Activated CD4-positive, alpha-beta T cell treated with anti-CD3 and anti-CD28 coated beads for 36 hours (primary cell): ENCODE measurements around the gene TEX29. TPM values are rescaled to one million over a fixed set of nuclear protein-coding genes. Genes with fewer than 3 reads are reported as not detected.

Source experiments
- ATAC-seq: fragments of 200-7000 bp; cut with Tn5 transposase; one replicate; pipeline ENCODE4 v1.10.0; 2021; ENCODE audit warnings: mild to moderate bottlenecking, moderate library complexity
- CTCF ChIA-PET: fragments of 350-600 bp; sonication (Branson Sonifier 250); formaldehyde crosslinking; loops from one replicate; lab custom pipeline; 2021; ENCODE audit warnings: antibody characterized with exemption; lab: Charles Lee
- POLR2A ChIA-PET: fragments of 350-600 bp; sonication (Branson Sonifier 250); formaldehyde crosslinking; loops from one replicate; lab custom pipeline; 2021; ENCODE audit warnings: antibody characterized with exemption, inconsistent platforms; lab: Charles Lee
- DNase-seq: peaks from one replicate; pipeline ENCODE4 v3.0.0-alpha.2; 2020
- H3K27ac Mint-ChIP-seq: one replicate; pipeline ENCODE4 v1.8.0; 2021; ENCODE audit warnings: mixed read lengths
- H3K27me3 Mint-ChIP-seq: one replicate; pipeline ENCODE4 v1.8.0; 2021; ENCODE audit warnings: mixed read lengths
- H3K36me3 Mint-ChIP-seq: one replicate; pipeline ENCODE4 v1.8.0; 2021; ENCODE audit warnings: low read depth, mixed read lengths
- H3K4me1 Mint-ChIP-seq: one replicate; pipeline ENCODE4 v1.8.0; 2021; ENCODE audit warnings: mixed read lengths
- H3K4me3 Mint-ChIP-seq: one replicate; pipeline ENCODE4 v1.8.0; 2021; ENCODE audit warnings: mild to moderate bottlenecking, moderate library complexity, mixed read lengths
- H3K9me3 Mint-ChIP-seq: one replicate; pipeline ENCODE4 v1.8.0; 2021; ENCODE audit warnings: low read depth, mixed read lengths
- intact Hi-C, 2 experiments: fragments of 100-400 bp; cut with DNase I in 1 of 2; cut with micrococcal nuclease in 1 of 2; formaldehyde crosslinking; loops; one replicate each; pipeline versions ENCODE4 v1.14.2 to v1.15.1; 2022 to 2024; cut with DNase I, micrococcal nuclease
- total RNA-seq, 2 experiments: library from RNA; stranded (reverse); gene quantifications; one replicate each; pipeline ENCODE4 v1.2.3, GENCODE V29; 2021

Gene TEX29
- total RNA-seq: under 1 TPM; 0.30 to 0.46 TPM

DNA sequence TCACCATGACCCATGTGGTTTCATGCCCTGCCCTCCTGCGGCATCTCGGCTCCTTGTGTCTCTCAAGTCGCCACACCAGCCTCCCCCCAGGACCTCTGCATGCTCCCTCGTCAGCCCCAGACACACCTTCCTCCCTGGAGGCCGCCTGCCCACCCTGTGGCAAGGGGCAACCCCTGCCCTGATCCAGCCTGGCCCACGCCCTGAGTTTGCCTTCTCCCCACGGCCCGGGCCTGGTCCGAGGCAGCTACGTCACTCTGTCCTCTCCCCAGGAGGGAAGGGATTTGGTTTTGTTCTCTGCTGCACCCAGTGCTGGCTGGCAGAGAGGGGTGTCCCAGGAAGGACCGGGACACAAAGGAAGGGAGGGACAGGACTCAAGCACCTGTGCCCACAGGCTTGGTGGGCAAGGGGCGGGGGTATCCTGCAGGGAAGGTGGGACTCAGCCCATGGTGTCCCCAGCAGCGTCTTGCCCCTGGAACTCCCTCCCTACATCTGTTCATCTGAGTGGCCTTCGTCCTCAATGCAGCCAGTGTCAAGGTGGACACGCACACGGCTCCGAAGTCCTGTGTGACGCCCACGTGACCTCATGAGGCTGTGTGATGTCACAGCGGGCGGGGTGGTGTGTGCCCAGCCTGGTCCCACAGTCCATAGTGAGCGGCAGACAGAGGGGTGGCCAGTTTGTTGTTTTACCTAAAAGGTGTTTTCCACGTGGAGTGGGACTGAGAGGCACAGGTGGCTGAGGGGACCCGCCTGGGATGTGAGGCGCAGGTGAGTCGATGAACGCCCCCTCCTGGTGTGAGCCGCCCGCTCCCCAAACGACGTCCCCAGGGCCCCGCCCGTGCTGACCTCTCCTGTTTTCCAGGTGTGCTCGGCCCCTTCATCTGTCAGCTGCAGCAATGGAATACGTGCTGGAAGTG, at the start of gene TEX29:
TEX29 (plus strand) TSS at position 645 of the 914 bp plus-strand sequence; CDS start at position 894, 249 bp downstream.
- Mint-ChIP-seq H3K9me3 (no peaks in the 10 kb centered on the region), H3K27me3 (no peaks in the 10 kb centered on the region), H3K27ac (no peak within 1 kb of the TSS), H3K36me3 (peaks cover 2% of the 10 kb centered on the region), H3K4me1 (peaks cover 5% of the 10 kb centered on the region), H3K4me3 (no peak within 1 kb of the TSS)
- intact Hi-C loops: no loop called here
- POLR2A ChIA-PET: no interaction called here
- CTCF ChIA-PET: interaction anchor here (1.1 kb wide), 1 partner anchor 10 kb away, joined by 3 read pairs; no protein-coding TSS in a partner anchor
- DNase-seq: no peak
- ATAC-seq: no peak

DNA sequence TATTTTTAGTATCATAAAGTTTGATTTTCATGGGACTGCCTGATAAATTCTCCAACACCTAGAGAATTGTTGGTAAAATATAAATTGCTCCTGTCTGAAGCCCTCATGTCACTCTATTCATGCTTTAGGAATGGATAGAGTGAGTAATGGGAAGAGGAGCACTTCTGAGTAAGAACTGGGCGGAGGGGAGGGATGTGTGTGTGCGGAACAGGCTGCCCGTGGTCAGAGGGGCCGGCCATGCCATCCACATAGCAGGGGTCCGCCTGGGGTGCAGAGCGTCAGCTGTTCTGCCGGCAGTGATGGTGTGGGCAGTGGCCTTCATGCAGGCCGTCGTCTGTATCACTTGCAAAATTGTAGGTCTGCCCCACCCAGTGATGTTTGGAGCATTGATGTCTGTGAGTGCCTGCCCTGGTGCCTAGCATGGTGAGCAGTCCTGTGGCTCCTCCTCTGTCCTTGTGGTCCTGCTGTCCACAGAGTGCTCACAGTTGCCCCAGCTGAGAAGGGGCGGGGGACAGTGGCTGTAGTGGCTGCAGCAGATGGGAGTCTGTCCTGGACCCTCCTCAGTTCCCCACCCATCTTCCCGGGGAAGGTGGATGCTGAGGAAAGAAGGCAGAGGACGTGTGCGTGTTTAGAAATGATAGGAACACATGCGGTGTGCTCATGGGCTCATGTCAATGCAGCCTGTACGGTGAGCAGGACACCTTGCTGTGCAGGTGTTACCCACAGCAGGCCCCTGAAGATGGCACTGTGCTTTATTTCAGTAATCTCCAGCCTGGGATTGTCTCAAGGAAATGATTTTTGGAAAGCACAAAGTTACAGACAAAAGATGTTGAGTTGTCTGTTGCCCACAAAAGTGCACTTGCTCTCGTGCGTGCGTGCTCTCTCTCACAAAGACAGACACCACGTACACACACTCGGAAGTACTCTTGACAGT, 49.4 kb upstream of the TEX29 start:
- Mint-ChIP-seq H3K27ac (peak overlapping the region; percentile 19), H3K27me3 (no peaks in the 10 kb centered on the region), H3K9me3 (no peaks in the 10 kb centered on the region), H3K36me3 (peaks cover 38% of the 10 kb centered on the region), H3K4me1 (peaks cover 11% of the 10 kb centered on the region), H3K4me3 (no peak overlapping the region)
- ChIA-PET POLR2A (no interaction called here), CTCF (no interaction called here)
- ATAC-seq: no peak
- DNase-seq: no peak
- intact Hi-C loops: no loop called here

DNA sequence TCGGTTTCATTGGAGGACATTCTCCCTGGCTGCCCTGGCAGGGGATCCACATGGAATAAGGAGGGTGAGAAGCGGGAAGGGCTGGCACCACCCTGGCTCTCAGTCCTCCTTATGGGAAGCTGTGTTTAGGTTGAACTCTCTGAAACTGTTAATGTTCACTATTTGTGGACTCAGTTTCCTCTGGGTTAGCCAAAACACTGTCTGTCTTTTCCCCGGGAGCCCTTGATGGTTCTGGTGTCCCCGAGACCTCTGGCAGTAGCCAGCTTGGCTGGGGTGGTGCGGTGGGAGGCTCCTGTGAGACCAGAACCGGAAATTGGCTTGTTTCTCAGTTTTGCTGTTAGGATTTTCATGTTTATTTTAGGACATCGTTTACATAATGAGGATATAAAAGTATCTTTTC, 48.3 kb upstream of the TEX29 start:
- Mint-ChIP-seq H3K27ac (no peak overlapping the region), H3K9me3 (no peaks in the 10 kb centered on the region), H3K4me3 (no peak overlapping the region), H3K4me1 (peaks cover 19% of the 10 kb centered on the region), H3K36me3 (peaks cover 42% of the 10 kb centered on the region), H3K27me3 (no peaks in the 10 kb centered on the region)
- ATAC-seq: no peak
- POLR2A ChIA-PET: no interaction called here
- intact Hi-C loops: no loop called here
- CTCF ChIA-PET: no interaction called here
- DNase-seq: no peak

- DNase-seq: no peak
- no peaks in the 10 kb centered on the region for H3K27me3 Mint-ChIP-seq
- no peak for ATAC-seq
- CTCF ChIA-PET: interaction anchor here (0.7 to 1.8 kb wide), 2 partner anchors 208 to 326 kb away, joined by 3 to 6 read pairs; no protein-coding TSS in a partner anchor
- peak overlapping the region; percentile 64 for H3K27ac Mint-ChIP-seq
- peaks cover 19% of the 10 kb centered on the region for H3K4me1 Mint-ChIP-seq
- no peak overlapping the region for H3K4me3 Mint-ChIP-seq
- intact Hi-C loops: no loop called here
- POLR2A ChIA-PET: no interaction called here
- peaks cover 44% of the 10 kb centered on the region for H3K36me3 Mint-ChIP-seq
- no peaks in the 10 kb centered on the region for H3K9me3 Mint-ChIP-seq
These were observed 45.1 kb upstream of the TEX29 start for GRCh38 chr13:111275382-111275781.

DNA sequence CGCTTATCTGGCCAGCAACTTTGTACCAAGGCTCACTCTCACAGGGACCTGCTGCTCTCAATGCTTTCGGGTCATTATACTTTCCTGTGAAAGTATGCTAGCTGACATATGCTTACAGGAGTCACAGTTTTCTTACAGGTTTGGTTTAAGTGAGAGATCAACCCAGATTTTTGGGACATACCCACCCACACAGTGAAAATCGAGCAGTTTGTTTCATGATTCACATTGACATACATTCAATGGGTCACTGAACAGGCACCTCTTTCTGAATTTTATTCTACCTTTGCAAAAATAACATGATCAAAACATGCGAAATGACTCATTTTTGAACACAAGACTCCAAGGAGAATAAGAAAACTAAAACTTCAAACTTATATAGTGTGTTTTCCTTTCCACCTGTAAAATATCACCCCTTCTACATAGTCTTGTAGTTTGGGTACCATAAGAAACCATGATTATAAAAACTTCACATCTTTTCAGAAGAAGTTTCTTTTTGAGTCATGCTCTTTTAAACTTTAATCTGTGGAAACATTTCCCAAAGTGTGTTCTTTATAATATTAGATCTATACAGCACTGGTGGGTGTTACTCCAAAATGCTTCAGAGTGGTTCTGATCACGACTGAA, 44.3 kb upstream of the TEX29 start:
- ChIA-PET CTCF (interaction anchor here (0.7 to 1.8 kb wide), 2 partner anchors 208 to 327 kb away, joined by 3 to 6 read pairs; no protein-coding TSS in a partner anchor), POLR2A (no interaction called here)
- intact Hi-C loops: no loop called here
- Mint-ChIP-seq H3K9me3 (no peaks in the 10 kb centered on the region), H3K4me3 (no peak overlapping the region), H3K27ac (peak overlapping the region; percentile 64), H3K4me1 (peaks cover 19% of the 10 kb centered on the region), H3K36me3 (peaks cover 49% of the 10 kb centered on the region), H3K27me3 (no peaks in the 10 kb centered on the region)
- peak; percentile 63 for ATAC-seq
- DNase-seq: no peak

DNA sequence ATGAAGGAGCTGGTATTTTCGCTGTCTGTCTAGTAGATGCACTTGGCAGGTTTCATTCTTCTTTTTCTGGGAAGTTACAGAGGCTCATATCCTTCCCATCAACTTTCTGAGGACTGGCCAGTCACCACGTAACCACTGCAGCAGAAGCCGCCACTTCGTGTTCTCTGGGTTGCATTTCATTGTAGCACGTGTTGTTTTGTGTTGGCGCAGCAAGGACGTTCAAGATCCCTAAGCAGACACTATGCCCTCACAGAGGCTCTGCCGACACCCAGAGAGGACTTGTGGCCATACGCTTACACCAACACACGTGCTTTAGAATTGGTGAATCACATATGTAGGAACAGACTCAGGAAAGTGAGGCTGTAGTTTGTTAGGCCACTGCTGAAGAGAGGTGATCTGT, 42.2 kb upstream of the TEX29 start:
- H3K4me1 Mint-ChIP-seq: peaks cover 19% of the 10 kb centered on the region
- no peaks in the 10 kb centered on the region for H3K9me3 Mint-ChIP-seq
- no peak for DNase-seq
- intact Hi-C loops: no loop called here
- ATAC-seq: no peak
- POLR2A ChIA-PET: no interaction called here
- CTCF ChIA-PET: no interaction called here
- H3K27ac Mint-ChIP-seq: no peak overlapping the region
- H3K4me3 Mint-ChIP-seq: no peak overlapping the region
- peaks cover 61% of the 10 kb centered on the region for H3K36me3 Mint-ChIP-seq
- no peaks in the 10 kb centered on the region for H3K27me3 Mint-ChIP-seq

DNA sequence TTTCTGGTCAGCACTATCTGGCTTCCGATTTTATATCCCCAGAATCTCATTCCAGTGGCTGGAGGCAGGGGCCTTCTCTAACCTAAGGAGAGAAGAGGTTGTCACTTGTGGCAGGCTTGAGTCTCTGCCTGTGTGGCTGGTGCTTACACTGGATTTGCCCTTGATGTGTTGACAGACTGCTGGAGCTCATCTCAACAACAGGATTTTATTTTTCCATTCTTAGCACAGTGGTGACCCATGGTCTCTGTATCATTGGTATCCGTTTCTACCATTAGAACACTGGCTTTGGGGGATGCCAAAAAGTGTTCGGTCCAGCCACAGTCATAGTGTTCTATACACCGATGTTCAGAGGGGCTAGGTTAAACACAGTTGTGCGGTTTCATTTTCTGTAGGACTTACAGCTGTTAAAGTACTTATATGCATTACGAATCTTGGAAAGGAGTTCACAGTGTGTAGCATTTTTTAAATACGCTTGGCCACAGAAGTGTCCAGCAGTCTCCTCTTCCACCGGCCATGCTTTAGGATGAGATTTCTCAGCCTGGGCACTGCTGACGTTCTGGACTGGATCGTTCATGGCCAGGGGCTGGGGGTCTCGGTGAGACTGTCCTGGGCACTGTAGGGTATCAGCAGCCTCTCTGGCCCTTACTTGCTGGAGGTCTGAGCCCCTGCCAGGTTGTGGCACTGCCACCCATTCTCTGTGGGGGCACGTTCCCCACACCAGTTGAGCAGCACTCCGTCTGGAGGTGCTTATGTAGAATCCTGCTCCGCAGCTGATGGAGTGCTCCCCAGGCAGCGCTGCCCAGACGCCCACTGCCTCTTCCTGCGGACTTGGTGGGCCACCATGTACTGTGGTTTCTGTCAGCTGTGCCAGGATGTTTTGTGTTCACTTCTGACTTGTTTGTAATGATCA, 41.4 kb upstream of the TEX29 start:
- ATAC-seq (no peak), DNase-seq (no peak)
- Mint-ChIP-seq H3K4me1 (peaks cover 19% of the 10 kb centered on the region), H3K4me3 (no peak overlapping the region), H3K9me3 (no peaks in the 10 kb centered on the region), H3K27me3 (no peaks in the 10 kb centered on the region), H3K36me3 (peaks cover 67% of the 10 kb centered on the region), H3K27ac (no peak overlapping the region)
- ChIA-PET POLR2A (no interaction called here), CTCF (interaction anchor here (0.9 kb wide), 1 partner anchor 12 kb away, joined by 3 read pairs; no protein-coding TSS in a partner anchor)
- intact Hi-C loops: no loop called here

DNA sequence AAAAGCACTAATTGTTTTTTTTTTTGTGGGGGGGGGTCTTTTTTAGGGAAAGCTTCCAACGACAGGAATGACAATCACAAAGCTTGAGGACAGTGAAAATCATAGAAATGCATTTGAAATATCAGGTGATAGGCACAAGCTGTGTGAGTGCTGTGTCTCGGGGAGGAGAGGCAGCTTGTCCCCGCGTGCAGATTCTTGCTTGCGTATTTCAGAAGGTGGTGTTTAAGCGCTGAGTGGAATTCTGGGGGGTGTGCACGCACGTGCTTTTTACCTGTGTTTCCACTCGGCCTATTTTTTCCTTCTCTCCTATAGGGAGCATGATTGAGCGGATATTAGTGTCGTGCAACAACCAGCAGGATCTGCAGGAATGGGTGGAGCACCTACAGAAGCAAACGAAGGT, 40.2 kb upstream of the TEX29 start:
- intact Hi-C loops: no loop called here
- H3K36me3 Mint-ChIP-seq: peaks cover 64% of the 10 kb centered on the region
- ATAC-seq: no peak
- H3K27me3 Mint-ChIP-seq: no peaks in the 10 kb centered on the region
- POLR2A ChIA-PET: interaction anchor here (0.6 kb wide), 4 partner anchors 16 to 48 kb away, joined by 3 to 11 read pairs (median 5); no protein-coding TSS in a partner anchor
- no peak overlapping the region for H3K27ac Mint-ChIP-seq
- H3K9me3 Mint-ChIP-seq: no peaks in the 10 kb centered on the region
- H3K4me1 Mint-ChIP-seq: peaks cover 16% of the 10 kb centered on the region
- CTCF ChIA-PET: interaction anchor here (0.9 kb wide), 1 partner anchor 13 kb away, joined by 3 read pairs; no protein-coding TSS in a partner anchor
- H3K4me3 Mint-ChIP-seq: no peak overlapping the region
- DNase-seq: no peak

DNA sequence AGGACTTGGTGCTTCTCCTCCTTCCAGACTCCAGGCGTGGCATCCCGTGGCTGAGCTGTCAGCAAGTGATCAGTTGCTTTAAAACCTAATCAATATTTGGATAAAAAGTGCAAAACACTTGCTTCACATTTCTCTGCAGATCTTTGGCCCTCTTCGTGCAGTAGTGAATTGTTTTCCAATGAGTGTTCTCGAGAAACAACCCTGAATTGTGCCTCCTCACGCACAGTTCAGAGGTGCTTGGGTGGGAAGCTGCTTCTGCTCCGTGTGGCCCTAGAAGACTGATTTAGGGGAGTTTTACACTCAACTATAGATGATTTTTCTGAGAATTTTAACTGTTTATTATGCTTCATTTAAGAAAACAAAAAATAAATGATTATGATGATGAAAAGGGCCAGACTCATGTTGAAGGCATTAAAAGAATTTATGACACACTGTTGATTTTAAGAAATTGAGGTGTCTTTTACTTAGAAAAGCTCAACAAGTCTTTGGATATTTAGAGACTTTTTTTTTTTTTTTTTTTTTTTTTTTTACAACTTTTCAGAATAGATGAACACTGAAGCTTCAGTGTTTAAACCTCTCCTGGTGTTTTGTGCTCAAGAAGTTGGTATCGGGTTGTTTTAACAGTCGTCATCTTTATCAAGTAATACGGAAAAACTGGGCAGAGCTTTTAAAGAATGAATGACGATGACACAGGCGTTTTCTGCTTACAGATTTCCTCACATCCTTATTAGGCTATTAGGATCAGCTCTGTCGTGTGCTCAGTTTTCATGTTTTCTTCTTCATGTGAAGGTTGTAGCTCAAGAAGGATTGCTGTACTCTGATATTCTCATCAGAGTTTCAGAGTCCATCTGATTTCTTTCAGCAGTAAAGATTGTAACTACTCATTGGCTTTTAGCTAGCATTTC, 39.5 kb upstream of the TEX29 start:
- Mint-ChIP-seq H3K27me3 (no peaks in the 10 kb centered on the region), H3K4me3 (no peak overlapping the region), H3K4me1 (peaks cover 9% of the 10 kb centered on the region), H3K9me3 (no peaks in the 10 kb centered on the region), H3K27ac (no peak overlapping the region), H3K36me3 (peaks cover 57% of the 10 kb centered on the region)
- no peak for DNase-seq
- ATAC-seq: no peak
- intact Hi-C loops: no loop called here
- ChIA-PET POLR2A (interaction anchor here (0.6 kb wide), 2 partner anchors 16 to 24 kb away, joined by 3 to 4 read pairs; no protein-coding TSS in a partner anchor), CTCF (interaction anchor here (0.9 kb wide), 1 partner anchor 213 kb away, joined by 4 read pairs; no protein-coding TSS in a partner anchor)
